H1 (cell line): Measurements from ENCODE around the gene MARCHF9. TPM values are rescaled to one million over a fixed set of nuclear protein-coding genes. Genes with fewer than 3 reads are reported as not detected.

Source experiments
- CTCF ChIA-PET: fragments of 300-600 bp; sonication (Branson Sonifier 250); formaldehyde crosslinking; loops from one replicate; lab custom pipeline; 2021; ENCODE audit not compliant: partially characterized antibody; lab: Charles Lee
- POLR2A ChIA-PET: fragments of 300-600 bp; sonication (Branson Sonifier 250); formaldehyde crosslinking; loops from one replicate; lab custom pipeline; 2021; ENCODE audit warnings: inconsistent platforms; ENCODE audit not compliant: partially characterized antibody; lab: Charles Lee
- DNase-seq, 2 experiments: peaks; one replicate each; pipeline versions ENCODE4 v3.0.0 to v3.0.0-alpha.2; 2010 to 2022; ENCODE audit warnings: low spot score in 2 of 2, low read depth in 1 of 2, mixed read lengths in 1 of 2
- FAIRE-seq: peaks from 2 replicates; lab custom pipeline; 2011; peaks lifted over from hg19 to GRCh38; lab: Jason Lieb, UNC
- H2AFZ ChIP-seq: 2 replicates; pipeline ENCODE4 v1.8.1; 2012; ENCODE audit warnings: low read length, inconsistent platforms
- H2AK5ac ChIP-seq: 2 replicates; pipeline ENCODE4 v1.6.1; 2013; ENCODE audit warnings: low read depth, low read length
- H2BK120ac ChIP-seq: replicated peaks from 2 replicates; pipeline ENCODE3; 2013; ENCODE audit warnings: low read depth, low read length, inconsistent platforms
- H2BK12ac ChIP-seq: 2 replicates; pipeline ENCODE4 v1.6.1; 2013; ENCODE audit warnings: low read depth, low read length
- H2BK15ac ChIP-seq: 2 replicates; pipeline ENCODE4 v1.6.1; 2013; ENCODE audit warnings: low read length
- H2BK20ac ChIP-seq: 2 replicates; pipeline ENCODE4 v1.6.1; 2013; ENCODE audit warnings: low read length
- H2BK5ac ChIP-seq: 2 replicates; pipeline ENCODE4 v1.6.1; 2013; ENCODE audit warnings: low read depth, low read length
- H3K14ac ChIP-seq: 2 replicates; pipeline ENCODE4 v1.6.1; 2013; ENCODE audit warnings: inconsistent platforms; ENCODE audit not compliant: insufficient read length
- H3K18ac ChIP-seq: 2 replicates; pipeline ENCODE4 v1.6.1; 2013; ENCODE audit warnings: low read length; ENCODE audit errors: extremely low read depth
- H3K23ac ChIP-seq: 2 replicates; pipeline ENCODE4 v1.6.1; 2013; ENCODE audit warnings: inconsistent platforms; ENCODE audit not compliant: insufficient read length
- H3K23me2 ChIP-seq: 2 replicates; pipeline ENCODE4 v1.6.1; 2013; ENCODE audit warnings: low read depth, low read length
- H3K27ac ChIP-seq: 2 replicates; pipeline ENCODE4 v1.6.1; 2011; ENCODE audit warnings: low read depth, low read length, inconsistent platforms
- H3K27me3 ChIP-seq, 4 experiments: replicated peaks in 1 of 4; 1 replicate in 1 of 4; 2 replicates in 3 of 4; pipeline versions ENCODE4 v1.6.1 to v1.8.1; 2011 to 2013; ENCODE audit warnings: low read length in 3 of 4, mild to moderate bottlenecking in 3 of 4, inconsistent platforms in 2 of 4, mixed read lengths in 2 of 4, moderate library complexity in 1 of 4; ENCODE audit not compliant: control insufficient read depth in 3 of 4, insufficient read depth in 3 of 4; ENCODE audit errors: extremely low read depth in 1 of 4
- H3K36me3 ChIP-seq, 4 experiments: 2 replicates each; pipeline versions ENCODE4 v1.6.1 to v1.8.1; 2011 to 2013; ENCODE audit warnings: mild to moderate bottlenecking in 4 of 4, low read length in 3 of 4, moderate library complexity in 2 of 4, control low read depth in 1 of 4, inconsistent platforms in 1 of 4; ENCODE audit not compliant: insufficient read depth in 4 of 4, control insufficient read depth in 2 of 4
- H3K4ac ChIP-seq: replicated peaks from 2 replicates; pipeline ENCODE3; 2013; ENCODE audit warnings: low read length, low read depth, mixed read lengths, inconsistent platforms; ENCODE audit not compliant: insufficient read length
- H3K4me1 ChIP-seq, 4 experiments: replicated peaks in 1 of 4; 1 replicate in 1 of 4; 2 replicates in 3 of 4; pipeline versions ENCODE4 v1.6.1 to v1.8.1; 2011 to 2013; ENCODE audit warnings: low read length in 3 of 4, inconsistent platforms in 2 of 4, mixed read lengths in 1 of 4; ENCODE audit not compliant: insufficient read depth in 4 of 4, control insufficient read depth in 3 of 4
- H3K4me2 ChIP-seq, 2 experiments: 2 replicates each; pipeline versions ENCODE4 v1.6.1 to v1.8.1; 2011 to 2013; ENCODE audit warnings: low read depth in 2 of 2, low read length in 2 of 2, control low read depth in 1 of 2, inconsistent platforms in 1 of 2, mild to moderate bottlenecking in 1 of 2; ENCODE audit not compliant: insufficient read depth in 1 of 2
- H3K4me3 ChIP-seq, 4 experiments: fragments of 200-600, 300-600 bp in 1 of 4; sonication (generic), shearing (Covaris generic), sonication (Bioruptor Twin) in 1 of 4; 2 replicates each; pipeline versions ENCODE4 v1.5.1 to v1.8.1; 2011 to 2016; ENCODE audit warnings: low read length in 4 of 4, low read depth in 3 of 4, control low read depth in 2 of 4, inconsistent platforms in 2 of 4, mild to moderate bottlenecking in 2 of 4, mixed read lengths in 1 of 4, moderate library complexity in 1 of 4; ENCODE audit not compliant: insufficient read depth in 2 of 4; ENCODE audit errors: extremely low read depth in 1 of 4
- H3K56ac ChIP-seq: replicated peaks from 2 replicates; pipeline ENCODE3; 2013; ENCODE audit warnings: low read depth, mild to moderate bottlenecking, mixed read lengths, low read length, inconsistent platforms; ENCODE audit not compliant: insufficient read length
- H3K79me1 ChIP-seq: 2 replicates; pipeline ENCODE4 v1.6.1; 2013; ENCODE audit warnings: low read depth, low read length, control low read depth
- H3K79me2 ChIP-seq, 2 experiments: 2 replicates each; pipeline versions ENCODE4 v1.6.1 to v1.8.1; 2012 to 2013; ENCODE audit warnings: low read length in 2 of 2, mild to moderate bottlenecking in 2 of 2, inconsistent platforms in 1 of 2; ENCODE audit not compliant: insufficient read depth in 2 of 2, control insufficient read depth in 1 of 2
- H3K9ac ChIP-seq, 4 experiments: replicated peaks in 1 of 4; 1 replicate in 1 of 4; 2 replicates in 3 of 4; pipeline versions ENCODE4 v1.6.1 to v1.8.1; 2011 to 2013; ENCODE audit warnings: low read depth in 3 of 4, low read length in 3 of 4, control low read depth in 2 of 4, mild to moderate bottlenecking in 2 of 4, moderate library complexity in 2 of 4, inconsistent platforms in 1 of 4; ENCODE audit errors: extremely low read depth in 1 of 4
- H3K9me3 ChIP-seq, 2 experiments: 2 replicates each; pipeline versions ENCODE4 v1.6.1 to v1.8.1; 2012 to 2013; ENCODE audit warnings: mild to moderate bottlenecking in 2 of 2, moderate library complexity in 2 of 2, control low read depth in 1 of 2, inconsistent platforms in 1 of 2, low read depth in 1 of 2, low read length in 1 of 2, mixed read lengths in 1 of 2; ENCODE audit not compliant: insufficient read depth in 2 of 2
- H4K20me1 ChIP-seq, 2 experiments: replicated peaks in 1 of 2; 2 replicates each; pipeline versions ENCODE3 to v1.8.1; 2011 to 2013; ENCODE audit warnings: inconsistent platforms in 2 of 2, low read length in 2 of 2, mild to moderate bottlenecking in 1 of 2; ENCODE audit not compliant: insufficient read depth in 2 of 2, control insufficient read depth in 1 of 2
- H4K5ac ChIP-seq: 2 replicates; pipeline ENCODE4 v1.6.1; 2013; ENCODE audit warnings: low read length, low read depth, mixed read lengths, inconsistent platforms; ENCODE audit not compliant: insufficient read length
- H4K8ac ChIP-seq: 2 replicates; pipeline ENCODE4 v1.8.0; 2013; ENCODE audit warnings: mild to moderate bottlenecking, moderate library complexity, low read length, inconsistent platforms; ENCODE audit not compliant: insufficient read depth; ENCODE audit errors: extremely low read depth
- H4K91ac ChIP-seq: replicated peaks from 2 replicates; pipeline ENCODE3; 2013; ENCODE audit warnings: low read length, mixed read lengths, inconsistent platforms; ENCODE audit not compliant: insufficient read length
- BCL11A ChIP-seq, 2 experiments: IDR thresholded peaks; one replicate each; pipeline ENCODE4 v1.6.1; 2011; ENCODE audit warnings: low read depth in 2 of 2, low read length in 2 of 2, mild to moderate bottlenecking in 2 of 2
- E2F6 ChIP-seq: IDR thresholded peaks from 2 replicates; pipeline ENCODE4 v1.6.1; 2012; ENCODE audit warnings: inconsistent platforms
- POU5F1 ChIP-seq: IDR thresholded peaks from 2 replicates; pipeline ENCODE4 v1.6.1; 2011; ENCODE audit warnings: low read depth, mild to moderate bottlenecking, low read length, moderate library complexity
- RAD21 ChIP-seq, 2 experiments: IDR thresholded peaks in 1 of 2; conservative IDR thresholded peaks in 1 of 2; 2 replicates each; pipeline ENCODE4 v1.6.1; 2011; ENCODE audit warnings: low read depth in 2 of 2, low read length in 2 of 2, improper control_type of control experiment in 1 of 2, inconsistent platforms in 1 of 2, mild to moderate bottlenecking in 1 of 2, moderate library complexity in 1 of 2
- RFX5 ChIP-seq: IDR thresholded peaks from 2 replicates; pipeline ENCODE4 v1.6.1; 2011; ENCODE audit warnings: low read depth, low read length, improper control_type of control experiment, borderline replicate concordance
- RNF2 ChIP-seq: fragments of 200-900, 300-1000 bp; sonication (generic); IDR thresholded peaks from 2 replicates; pipeline ENCODE4 v1.7.1; 2016; ENCODE audit warnings: borderline replicate concordance, low read depth, mild to moderate bottlenecking, antibody characterized with exemption, low read length; ENCODE audit not compliant: poor library complexity, severe bottlenecking; ENCODE audit errors: missing control alignments
- SAP30 ChIP-seq: fragments of 300-600 bp; sonication (generic); IDR thresholded peaks from 2 replicates; pipeline ENCODE4 v1.7.1; 2012; ENCODE audit warnings: low read length, moderate library complexity, mild to moderate bottlenecking, inconsistent platforms; ENCODE audit not compliant: insufficient read depth, insufficient replicate concordance
- SIN3A ChIP-seq, 2 experiments: IDR thresholded peaks in 1 of 2; conservative IDR thresholded peaks in 1 of 2; 2 replicates each; pipeline ENCODE4 v1.6.1; 2011 to 2012; ENCODE audit warnings: low read length in 2 of 2, improper control_type of control experiment in 1 of 2, low read depth in 1 of 2, mild to moderate bottlenecking in 1 of 2
- SIX5 ChIP-seq: IDR thresholded peaks from 2 replicates; pipeline ENCODE4 v1.6.1; 2011; ENCODE audit warnings: mild to moderate bottlenecking, low read depth, low read length
- SRF ChIP-seq: IDR thresholded peaks from 2 replicates; pipeline ENCODE4 v1.6.1; 2011; ENCODE audit warnings: mild to moderate bottlenecking, low read depth, low read length, moderate library complexity
- TAF1 ChIP-seq: IDR thresholded peaks from 2 replicates; pipeline ENCODE4 v1.6.1; 2011; ENCODE audit warnings: mild to moderate bottlenecking, low read depth, low read length
- ZNF274 ChIP-seq: IDR thresholded peaks from 2 replicates; pipeline ENCODE4 v1.7.0; 2012; ENCODE audit warnings: low read length, borderline replicate concordance; ENCODE audit errors: extremely low read depth
- WGBS, 2 experiments: shearing (Covaris generic) in 1 of 2; methylation state at CpG; one replicate each; pipeline versions ENCODE4 v1.1.6 to v1.1.7; 2013 to 2015; ENCODE audit warnings: low lambda C conversion rate in 2 of 2, mixed read lengths in 2 of 2, inconsistent platforms in 1 of 2, low coverage in 1 of 2, missing lambda C conversion rate in 1 of 2; ENCODE audit not compliant: insufficient replicate concordance in 2 of 2, insufficient coverage in 1 of 2, insufficient read length in 1 of 2; ENCODE audit errors: extremely low coverage in 1 of 2, missing lambda C conversion rate in 1 of 2; 5-methylcytosine and 5-hydroxymethylcytosine counted together
- polyA plus RNA-seq, 7 experiments: library from polyadenylated mRNA; depleted of rRNA in 3 of 7; stranded (reverse) in 5 of 7; unstranded in 2 of 7; fragments of >200 nt in 5 of 7; fragments of 200-250 nt in 2 of 7; gene quantifications; 1 replicate in 5 of 7; 2 replicates in 1 of 7; 4 replicates in 1 of 7; pipeline versions ENCODE4 v1.2.1 to v1.2.3, GENCODE V29; 2011 to 2013; ENCODE audit warnings: missing spikeins in 2 of 7, mixed read lengths in 2 of 7
- total RNA-seq: library from RNA; stranded (reverse); fragmentation: NEBNext Ultra II Directional; extraction: Animal tissue kit (Norgen Biotek cat#: 25700); gene quantifications from 2 replicates; pipeline ENCODE4 v1.2.1, GENCODE V29; 2021

The MARCHF9 gene
- total and polyA plus RNA-seq, 2 of the 8 experiments (the other 6 are each of a cell fraction or from before 2014, with no cell fraction given): 6.4 to 7.8 TPM

GRCh38 chr12:57733928-57734327 is 21.0 kb upstream of the MARCHF9 start:
- no peak overlapping the region for H3K18ac ChIP-seq
- H2BK15ac ChIP-seq: no peak overlapping the region
- H4K20me1 ChIP-seq: peaks cover 0 to 17% of the 10 kb centered on the region in 2 experiments
- H4K8ac ChIP-seq: no peak overlapping the region; the same call in 1 of the 2 replicates
- no peak overlapping the region for H4K5ac ChIP-seq
- no peaks in the 10 kb centered on the region for H3K79me1 ChIP-seq
- no peak overlapping the region for H3K23ac ChIP-seq
- 86% methylated on average over 6 of the region's 6 CpGs; no CpG with 5 or more reads in 1 of the 2 experiments for WGBS, 2 experiments
- H2BK120ac ChIP-seq: no peak overlapping the region
- ChIA-PET CTCF (interaction anchor here (0.9 to 11.2 kb wide), 8 partner anchors 8 to 158 kb away, joined by 3 to 149 read pairs (median 8); no protein-coding TSS in a partner anchor), POLR2A (interaction anchor here (1.4 to 3.4 kb wide), 3 partner anchors 11 to 114 kb away, joined by 4 to 10 read pairs (median 4); partner anchors contain the start of gene TSPAN31)
- H2AFZ ChIP-seq: no peak overlapping the region
- no peak overlapping the region for H2AK5ac ChIP-seq
- H3K14ac ChIP-seq: no peak overlapping the region
- H3K9me3 ChIP-seq: no peaks in the 10 kb centered on the region; a peak in 1 of 4 replicates
- no peak overlapping the region for H3K27ac ChIP-seq
- no peak overlapping the region for H2BK12ac ChIP-seq
- no peak overlapping the region for H3K4me3 ChIP-seq
- peaks cover 6 to 20% (median 10%) of the 10 kb centered on the region in 4 experiments; a peak in 6 of 7 replicates for H3K4me1 ChIP-seq
- H3K23me2 ChIP-seq: peaks cover 2% of the 10 kb centered on the region; the same call in 1 of the 2 replicates
- DNase-seq (no peak), FAIRE-seq (no peak)
- no peak overlapping the region for H3K4me2 ChIP-seq
- H3K4ac ChIP-seq: no peak overlapping the region
- no peaks in the 10 kb centered on the region for H3K79me2 ChIP-seq
- H3K27me3 ChIP-seq: peaks cover 36 to 96% (median 82%) of the 10 kb centered on the region in 4 experiments
- no peak overlapping the region for H4K91ac ChIP-seq
- H3K56ac ChIP-seq: no peak overlapping the region
- H2BK5ac ChIP-seq: no peak overlapping the region
- H3K9ac ChIP-seq: no peak overlapping the region
- H2BK20ac ChIP-seq: no peak overlapping the region
- H3K36me3 ChIP-seq: peaks cover 0 to 6% (median 0%) of the 10 kb centered on the region in 4 experiments; a peak in 1 of 8 replicates
- no peak for TF ChIP-seq SIN3A (conservative IDR thresholded peaks at IDR 0.05 in 1 of 2, IDR thresholded peaks at IDR 0.05 in 1 of 2; ENCODE audit: low read depth in 1 of 2, low read length in 2 of 2)
- no peak for TF ChIP-seq SAP30
- TF ChIP-seq RFX5: no peak
- no peak for TF ChIP-seq SIX5
- no peak for TF ChIP-seq RAD21 (IDR thresholded peaks at IDR 0.05 in 1 of 2, conservative IDR thresholded peaks at IDR 0.05 in 1 of 2; ENCODE audit: low read depth in 2 of 2, low read length in 2 of 2)
- no peak for TF ChIP-seq TAF1
- TF ChIP-seq RNF2: no peak
- TF ChIP-seq E2F6: no peak
- no peak for TF ChIP-seq BCL11A (IDR thresholded peaks at IDR 0.05; ENCODE audit: low read depth in 2 of 2, low read length in 2 of 2)
- no peak for TF ChIP-seq POU5F1
- TF ChIP-seq ZNF274: no peak
- TF ChIP-seq SRF: no peak
